WERI-Rb-1 (cell line): Measurements from ENCODE around the gene LRCH1.
A peak's percentile ranks its signal among the peaks of the same experiment; 100 is the strongest.

ENCODE experiments used
- DNase-seq: peaks from one replicate; pipeline ENCODE4 v3.0.0-alpha.2; 2020
- H3K27ac ChIP-seq: fragments of 250-450 bp; sonication (Bioruptor Pico); 2 replicates; pipeline ENCODE4 v1.5.1; 2020; ENCODE audit warnings: mild to moderate bottlenecking, moderate library complexity
- H3K27me3 ChIP-seq: fragments of 250-450 bp; sonication (Bioruptor Pico); 2 replicates; pipeline ENCODE4 v1.5.1; 2021; ENCODE audit warnings: mild to moderate bottlenecking, low read depth, moderate library complexity; ENCODE audit not compliant: insufficient read depth, severe bottlenecking
- H3K36me3 ChIP-seq: fragments of 250-450 bp; sonication (Bioruptor Pico); 2 replicates; pipeline ENCODE4 v1.5.1; 2020; ENCODE audit warnings: mild to moderate bottlenecking, moderate library complexity
- H3K4me3 ChIP-seq: 2 replicates; pipeline ENCODE4 v1.5.1; 2011; ENCODE audit warnings: low read depth, mild to moderate bottlenecking, control low read depth, low read length
- H3K9me3 ChIP-seq: fragments of 250-450 bp; sonication (Bioruptor Pico); 2 replicates; pipeline ENCODE4 v1.5.1; 2021; ENCODE audit warnings: mild to moderate bottlenecking, moderate library complexity; ENCODE audit not compliant: severe bottlenecking
- TF ChIP-seq, protein P1 (sequence below): IDR thresholded peaks from 2 replicates; pipeline ENCODE4 v1.5.1; 2011; ENCODE audit warnings: low read depth, mild to moderate bottlenecking, control low read depth, inconsistent platforms, low read length

Gene LRCH1

DNA sequence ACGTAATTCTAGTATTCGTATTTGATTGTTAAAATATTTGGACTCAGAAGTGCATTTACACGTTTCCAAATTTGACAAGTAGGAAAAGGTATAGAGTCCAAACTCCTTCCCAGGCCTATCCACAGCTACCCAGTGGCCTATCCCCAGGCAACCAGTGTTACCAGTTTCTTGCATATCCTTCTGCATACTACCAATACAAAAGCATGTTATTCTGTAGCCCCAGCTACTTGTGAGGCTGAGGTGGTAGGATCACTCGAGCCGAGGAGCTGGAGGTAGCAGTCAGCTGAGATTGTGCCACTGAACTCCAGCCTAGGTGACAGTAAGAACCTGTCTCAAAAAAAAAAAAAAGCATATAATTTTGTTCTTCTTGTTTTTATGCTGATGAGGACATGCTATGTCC lies 67.1 kb downstream of the LRCH1 start:
- no peak for DNase-seq
- H3K36me3 ChIP-seq: peaks cover 2% of the 10 kb centered on the region
- H3K27me3 ChIP-seq: no peaks in the 10 kb centered on the region
- H3K4me3 ChIP-seq: no peak overlapping the region
- H3K9me3 ChIP-seq: no peaks in the 10 kb centered on the region
- TF ChIP-seq, protein P1, sequence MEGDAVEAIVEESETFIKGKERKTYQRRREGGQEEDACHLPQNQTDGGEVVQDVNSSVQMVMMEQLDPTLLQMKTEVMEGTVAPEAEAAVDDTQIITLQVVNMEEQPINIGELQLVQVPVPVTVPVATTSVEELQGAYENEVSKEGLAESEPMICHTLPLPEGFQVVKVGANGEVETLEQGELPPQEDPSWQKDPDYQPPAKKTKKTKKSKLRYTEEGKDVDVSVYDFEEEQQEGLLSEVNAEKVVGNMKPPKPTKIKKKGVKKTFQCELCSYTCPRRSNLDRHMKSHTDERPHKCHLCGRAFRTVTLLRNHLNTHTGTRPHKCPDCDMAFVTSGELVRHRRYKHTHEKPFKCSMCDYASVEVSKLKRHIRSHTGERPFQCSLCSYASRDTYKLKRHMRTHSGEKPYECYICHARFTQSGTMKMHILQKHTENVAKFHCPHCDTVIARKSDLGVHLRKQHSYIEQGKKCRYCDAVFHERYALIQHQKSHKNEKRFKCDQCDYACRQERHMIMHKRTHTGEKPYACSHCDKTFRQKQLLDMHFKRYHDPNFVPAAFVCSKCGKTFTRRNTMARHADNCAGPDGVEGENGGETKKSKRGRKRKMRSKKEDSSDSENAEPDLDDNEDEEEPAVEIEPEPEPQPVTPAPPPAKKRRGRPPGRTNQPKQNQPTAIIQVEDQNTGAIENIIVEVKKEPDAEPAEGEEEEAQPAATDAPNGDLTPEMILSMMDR: no peak
- peak overlapping the region; percentile 85; the same call in 1 of the 2 replicates for H3K27ac ChIP-seq

DNA sequence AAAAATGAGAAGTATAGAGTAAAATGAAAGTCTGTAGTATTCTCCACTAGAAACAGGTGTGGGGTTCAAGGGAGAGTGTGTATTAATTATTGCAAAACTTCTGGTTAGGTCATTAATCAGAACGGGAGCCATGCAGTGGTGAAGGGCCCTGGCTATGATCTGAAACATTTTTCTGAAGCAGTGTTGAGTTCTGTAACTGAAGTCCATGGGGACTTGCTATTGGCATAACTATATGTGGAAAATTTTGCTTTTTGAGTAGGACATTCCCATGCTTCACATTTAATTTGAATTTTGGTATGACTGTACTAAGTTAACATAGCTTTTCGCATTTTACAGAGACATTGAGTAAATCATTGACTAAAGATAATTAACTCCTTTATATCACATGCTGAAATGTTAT lies 67.5 kb downstream of the LRCH1 start:
- Histone ChIP-seq H3K9me3 (no peaks in the 10 kb centered on the region), H3K27ac (peak overlapping the region; percentile 85), H3K27me3 (no peaks in the 10 kb centered on the region), H3K36me3 (peaks cover 2% of the 10 kb centered on the region), H3K4me3 (no peak overlapping the region)
- DNase-seq: no peak
- TF ChIP-seq, protein P1: no peak

DNA sequence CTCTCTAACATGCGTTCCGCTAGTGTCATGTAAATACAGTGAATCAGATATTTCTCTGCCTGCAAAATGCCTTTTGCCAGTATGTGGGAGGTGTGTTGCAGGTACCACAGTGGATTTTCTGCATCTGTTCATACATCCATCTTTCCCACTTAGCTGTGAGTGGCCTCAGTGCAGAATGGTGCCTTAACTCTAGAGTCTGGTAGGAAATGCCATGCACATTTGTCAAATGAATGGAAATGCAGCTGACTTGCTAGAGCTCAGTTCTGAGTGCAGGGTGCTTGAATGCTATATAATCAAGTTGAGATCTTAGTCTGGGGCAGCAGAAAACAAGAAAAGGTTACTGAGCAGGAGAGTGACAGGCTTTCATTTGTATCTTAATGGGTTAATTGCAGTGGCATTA lies 68.2 kb downstream of the LRCH1 start:
- peaks cover 2% of the 10 kb centered on the region; the same call in 1 of the 2 replicates for H3K36me3 ChIP-seq
- H3K9me3 ChIP-seq: no peaks in the 10 kb centered on the region
- no peaks in the 10 kb centered on the region for H3K27me3 ChIP-seq
- no peak for DNase-seq
- TF ChIP-seq, protein P1: no peak
- H3K27ac ChIP-seq: peak overlapping the region; percentile 85
- no peak overlapping the region for H3K4me3 ChIP-seq

DNA sequence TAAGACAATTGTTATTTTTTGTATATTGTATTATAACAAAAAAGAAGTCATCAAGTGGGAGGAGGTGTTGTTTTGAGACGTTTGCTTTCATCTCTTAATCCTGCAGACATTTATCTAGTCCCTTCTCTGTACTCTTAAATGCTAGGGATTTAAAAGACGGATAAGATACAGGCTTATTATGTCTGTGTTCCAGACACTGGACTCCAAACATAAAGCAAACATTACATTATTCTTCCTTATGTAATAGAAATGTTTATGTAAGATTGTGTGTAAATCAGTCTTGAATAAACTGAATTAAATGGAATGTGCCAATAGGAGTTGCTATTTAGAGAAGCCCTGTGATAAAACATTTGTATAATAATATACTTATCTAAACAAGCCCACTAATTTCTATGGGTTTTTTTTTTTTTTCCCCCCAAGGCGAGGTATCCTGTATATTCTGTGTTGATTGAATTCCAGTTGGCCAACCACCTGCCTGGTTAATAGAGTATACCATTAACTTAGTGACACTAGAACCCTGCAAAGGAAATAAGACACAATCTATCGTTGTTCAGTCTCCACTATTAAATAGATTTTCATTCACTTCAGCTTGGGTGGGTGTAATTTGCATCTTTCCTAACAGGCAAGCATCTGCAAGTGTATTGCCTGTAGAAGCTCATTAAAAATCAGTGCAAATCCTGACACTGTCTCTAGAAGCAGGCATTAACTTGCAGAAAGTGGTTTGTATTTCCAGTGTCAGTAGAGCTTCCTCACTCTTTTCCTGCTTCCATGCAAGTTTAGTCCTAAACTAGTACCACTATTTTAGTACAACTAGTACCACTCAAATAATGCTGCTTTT lies 69.0 kb downstream of the LRCH1 start:
- H3K9me3 ChIP-seq: no peaks in the 10 kb centered on the region
- peak overlapping the region; percentile 30 for H3K4me3 ChIP-seq
- TF ChIP-seq, protein P1: no peak
- peak overlapping the region; percentile 85 for H3K27ac ChIP-seq
- no peak for DNase-seq
- H3K36me3 ChIP-seq: peaks cover 2% of the 10 kb centered on the region; the same call in 1 of the 2 replicates
- no peaks in the 10 kb centered on the region for H3K27me3 ChIP-seq

DNA sequence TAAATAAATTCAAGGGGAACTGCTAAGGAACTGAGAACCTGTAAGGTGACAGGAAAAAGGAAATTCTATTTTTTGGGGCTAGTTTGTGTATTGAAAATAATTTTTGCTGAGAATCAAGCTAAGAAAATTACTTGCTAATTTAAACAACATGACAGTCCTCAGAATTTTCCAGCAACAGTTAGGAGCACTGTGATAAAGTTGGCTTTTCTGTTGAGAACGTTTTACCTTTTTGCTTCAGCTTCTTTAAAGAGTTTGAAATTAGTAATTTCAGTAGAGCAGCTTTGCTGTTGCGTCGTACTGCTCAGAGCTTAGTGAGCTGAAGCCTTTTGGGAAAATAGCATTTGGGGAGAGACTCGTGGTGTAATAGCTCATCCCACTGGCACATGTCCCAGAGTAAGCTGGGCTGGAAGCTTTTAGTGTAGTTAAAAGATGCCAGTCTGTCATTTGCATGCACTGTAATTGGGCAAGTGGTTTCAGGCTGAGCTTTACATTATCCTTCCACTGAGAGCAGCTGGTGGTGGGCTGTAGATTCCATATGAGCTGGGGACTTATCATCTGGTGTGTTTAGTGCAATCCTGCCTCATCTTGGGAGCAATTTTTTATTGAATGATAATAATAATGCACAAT lies 69.8 kb downstream of the LRCH1 start:
- peak; percentile 81 for DNase-seq
- H3K27ac ChIP-seq: peak overlapping the region; percentile 85
- H3K36me3 ChIP-seq: peaks cover 2% of the 10 kb centered on the region; the same call in 1 of the 2 replicates
- H3K27me3 ChIP-seq: no peaks in the 10 kb centered on the region
- TF ChIP-seq, protein P1: no peak
- H3K9me3 ChIP-seq: no peaks in the 10 kb centered on the region
- H3K4me3 ChIP-seq: peak overlapping the region; percentile 30
